ENCODE data around the gene ITGB5.
"Not testable (repeated sequence)": the region's sequence is repeated elsewhere in the genome, so short reads cannot be mapped to it uniquely, and the experiment has no call there.

The ITGB5 gene

GRCh38 chr3:124833710-124834332 lies 53.3 kb downstream of the ITGB5 start:
- no peak for DNase-seq

- no peak for DNase-seq
Measured at GRCh38 chr3:124832782-124833709, 54.1 kb downstream of the ITGB5 start.

GRCh38 chr3:124831628-124832199 lies 55.5 kb downstream of the ITGB5 start:
- no peak for DNase-seq

- DNase-seq: no peak
Measured at GRCh38 chr3:124829819-124830554, 57.2 kb downstream of the ITGB5 start.

GRCh38 chr3:124829178-124829818 lies 57.9 kb downstream of the ITGB5 start:
- DNase-seq: no peak

- DNase-seq: not testable (repeated sequence)
Measured at GRCh38 chr3:124827476-124828206, 59.5 kb downstream of the ITGB5 start.

GRCh38 chr3:124826703-124827102 lies 60.5 kb downstream of the ITGB5 start:
- no peak for DNase-seq

- DNase-seq: no peak
Measured at GRCh38 chr3:124824286-124824915, 62.8 kb downstream of the ITGB5 start.

- DNase-seq: no peak
Measured at GRCh38 chr3:124823648-124824047, 63.5 kb downstream of the ITGB5 start.

GRCh38 chr3:124823206-124823605 lies 64.0 kb downstream of the ITGB5 start:
- no peak for DNase-seq

- DNase-seq: no peak
Measured at GRCh38 chr3:124821356-124821755, 65.8 kb downstream of the ITGB5 start.

- DNase-seq: no peak
Measured at GRCh38 chr3:124818398-124819091, 68.6 kb downstream of the ITGB5 start.

- DNase-seq: no peak
Measured at GRCh38 chr3:124817079-124817478, 70.1 kb downstream of the ITGB5 start.

GRCh38 chr3:124816206-124816605 lies 71.0 kb downstream of the ITGB5 start:
- no peak for DNase-seq

- no peak for DNase-seq
Measured at GRCh38 chr3:124815781-124816180, 71.4 kb downstream of the ITGB5 start.

- DNase-seq: no peak
Measured at GRCh38 chr3:124814620-124815421, 72.3 kb downstream of the ITGB5 start.

GRCh38 chr3:124813541-124813940 lies 73.6 kb downstream of the ITGB5 start:
- DNase-seq: no peak

- DNase-seq: no peak
Measured at GRCh38 chr3:124812291-124813265, 74.6 kb downstream of the ITGB5 start.

- DNase-seq: no peak
Measured at GRCh38 chr3:124811436-124811835, 75.7 kb downstream of the ITGB5 start.
